PC-3 (cell line): ENCODE data around the gene ARFGEF2.

Source experiments
- CTCF ChIP-seq: fragments of 300-600 bp; sonication (generic); conservative IDR thresholded peaks from 2 replicates; pipeline ENCODE4 v1.5.1; 2017; ENCODE audit warnings: antibody characterized with exemption, low read depth, mild to moderate bottlenecking, low read length
- EZH2 ChIP-seq: fragments of 300-600 bp; sonication (generic); IDR thresholded peaks from one replicate; pipeline ENCODE4 v1.6.1; 2017; ENCODE audit warnings: antibody characterized with exemption, mild to moderate bottlenecking, low read length; ENCODE audit not compliant: unreplicated experiment

DNA sequence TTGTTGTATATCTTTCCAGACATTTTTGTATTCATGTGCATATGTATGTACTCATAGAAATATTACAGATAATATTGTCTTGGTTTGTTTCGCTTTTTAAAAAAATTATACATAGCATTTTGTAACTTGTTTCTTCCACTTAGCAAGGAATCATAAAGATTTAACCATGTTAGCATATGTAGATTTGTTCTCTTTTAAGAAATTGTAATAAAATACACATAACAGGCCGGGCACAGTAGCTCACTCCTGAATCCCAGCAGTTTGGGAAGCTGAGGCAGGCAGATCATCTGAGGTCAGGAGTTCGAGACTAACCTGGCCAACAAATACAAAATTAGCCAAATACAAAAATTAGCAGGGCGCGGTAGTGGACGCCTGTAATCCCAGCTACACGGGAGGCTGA, 80.2 kb downstream of the ARFGEF2 start:
- TF ChIP-seq CTCF, result no peak
- no peak for TF ChIP-seq EZH2
